ENCODE results near the gene LTBP1. TPM values are rescaled to one million over a fixed set of nuclear protein-coding genes. Genes with fewer than 3 reads are reported as not detected.

LTBP1 gene
- total RNA-seq, 1 donor from 2014 or later = 22.1 TPM

DNA sequence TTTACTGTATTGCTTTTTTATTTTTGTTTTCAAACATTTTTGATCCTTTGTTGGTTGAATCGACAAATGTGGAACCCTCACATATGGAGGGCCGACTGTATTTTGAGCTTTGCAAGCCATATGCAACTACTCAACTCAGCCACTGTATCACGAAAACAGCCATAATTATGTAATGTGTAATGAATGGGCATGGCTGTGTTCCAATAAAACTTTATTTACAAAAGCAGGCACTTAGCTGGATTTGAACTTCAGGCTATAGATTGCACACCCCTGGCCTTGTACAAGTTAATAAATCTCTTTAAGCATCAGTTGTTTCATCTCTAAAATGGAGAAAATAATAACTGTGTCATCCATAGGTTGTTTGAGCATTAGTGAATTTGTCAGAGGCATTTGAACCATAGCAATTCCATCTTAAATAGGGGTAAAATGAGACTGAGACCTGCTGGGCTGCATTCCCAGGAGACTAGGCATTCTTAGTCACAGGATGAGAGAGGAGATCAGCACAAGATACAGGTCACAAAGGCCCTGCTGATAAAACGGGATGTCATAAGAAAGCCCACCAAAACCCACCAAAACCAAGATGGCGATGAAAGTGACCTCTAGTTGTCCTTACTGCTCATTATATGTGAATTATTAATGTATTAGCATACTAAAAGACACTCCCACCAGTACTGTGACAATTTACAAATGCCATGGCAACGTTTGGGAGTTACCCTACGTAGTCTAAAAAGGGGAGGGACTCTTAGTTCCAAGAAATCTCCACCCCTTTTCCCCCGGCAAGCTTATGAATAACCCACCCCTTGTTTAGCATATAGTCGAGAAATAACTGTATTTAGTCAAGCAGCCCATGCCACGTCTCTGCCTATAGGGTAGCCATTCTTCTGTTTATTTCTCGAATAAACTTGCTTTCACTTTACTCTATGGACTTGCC is 13.7 kb upstream of the LTBP1 start:
- DNase-seq (ENCODE audit: low read depth in 2 of 2) = no peak

DNA sequence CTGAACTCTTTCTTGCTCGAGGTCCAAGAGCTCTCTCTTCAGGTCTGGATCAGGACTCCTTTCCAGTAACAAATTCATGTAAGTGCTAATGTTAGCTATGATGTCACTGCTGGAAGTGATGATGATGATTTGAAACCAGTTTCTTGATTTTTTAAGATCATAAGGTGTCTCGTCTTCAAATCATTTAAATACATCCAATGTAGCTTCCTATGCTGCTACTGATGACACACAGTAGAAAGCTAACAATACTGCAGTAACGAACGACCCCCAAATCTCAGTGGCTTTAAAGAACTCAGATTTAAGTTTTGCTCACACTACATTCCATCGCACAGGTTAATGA is 13.0 kb upstream of the LTBP1 start:
- DNase-seq (ENCODE audit: low read depth in 2 of 2) = no peak

DNA sequence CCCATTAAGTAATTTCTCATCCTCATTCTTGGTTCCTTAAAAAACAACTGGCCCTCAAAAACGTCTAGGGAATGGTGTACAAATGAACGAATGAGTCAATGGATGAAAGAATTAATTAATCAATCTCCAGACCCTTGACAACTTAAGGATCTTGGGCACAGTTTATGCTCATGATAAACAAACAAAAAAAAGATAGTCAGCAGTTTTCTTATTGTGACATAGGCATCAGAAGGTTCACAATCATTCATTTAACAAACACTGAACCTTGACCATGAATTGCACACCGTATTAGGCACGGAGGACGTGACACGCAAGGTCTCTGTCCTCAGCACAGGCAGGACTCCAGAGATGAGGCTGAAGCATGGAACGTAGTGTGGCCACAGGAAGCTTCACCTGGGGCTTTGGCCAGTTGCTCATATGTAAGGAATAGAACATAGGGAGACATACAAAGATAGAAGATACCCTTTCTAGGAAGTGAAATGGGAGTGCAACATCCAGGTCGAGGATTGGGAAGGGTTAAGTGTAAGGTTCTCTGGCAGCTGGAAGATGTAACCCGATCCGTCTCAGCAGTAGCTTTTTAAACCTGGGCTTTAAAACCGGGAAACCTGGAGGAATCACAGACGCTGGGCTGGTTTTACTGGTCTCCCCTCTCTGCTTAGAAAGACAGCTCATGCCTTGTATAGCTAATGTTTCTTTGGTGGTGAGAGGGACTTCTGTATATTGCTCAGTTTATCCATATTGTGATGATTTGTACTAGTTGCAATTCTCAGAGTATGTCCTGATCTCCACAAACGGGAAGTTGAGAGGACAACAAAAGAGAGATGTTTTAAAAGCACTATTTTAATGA is 8.9 kb upstream of the LTBP1 start:
- DNase-seq (ENCODE audit: low read depth in 2 of 2) = peak in 1 of 2 donors; percentile 5

DNA sequence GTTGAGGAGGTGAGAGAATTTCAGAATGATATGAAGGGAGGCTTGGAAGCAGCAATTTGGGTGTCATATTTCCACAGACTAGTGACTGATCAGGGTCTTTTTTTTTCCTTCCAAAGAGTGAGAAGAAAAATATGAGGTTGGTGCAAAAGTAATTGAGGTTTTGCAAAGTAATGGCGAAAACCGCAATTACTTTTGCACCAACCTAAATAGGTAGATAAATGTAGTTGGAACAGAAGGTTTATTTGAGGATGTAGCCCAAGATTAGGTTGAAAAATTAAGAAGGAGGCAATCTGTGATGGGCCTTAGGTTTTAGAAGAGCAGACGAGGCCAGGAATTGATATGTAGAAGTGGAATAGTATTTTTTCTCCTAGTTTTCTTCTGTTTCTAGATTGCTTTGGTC is 7.8 kb upstream of the LTBP1 start:
- DNase-seq (ENCODE audit: low read depth in 2 of 2) = no peak

DNA sequence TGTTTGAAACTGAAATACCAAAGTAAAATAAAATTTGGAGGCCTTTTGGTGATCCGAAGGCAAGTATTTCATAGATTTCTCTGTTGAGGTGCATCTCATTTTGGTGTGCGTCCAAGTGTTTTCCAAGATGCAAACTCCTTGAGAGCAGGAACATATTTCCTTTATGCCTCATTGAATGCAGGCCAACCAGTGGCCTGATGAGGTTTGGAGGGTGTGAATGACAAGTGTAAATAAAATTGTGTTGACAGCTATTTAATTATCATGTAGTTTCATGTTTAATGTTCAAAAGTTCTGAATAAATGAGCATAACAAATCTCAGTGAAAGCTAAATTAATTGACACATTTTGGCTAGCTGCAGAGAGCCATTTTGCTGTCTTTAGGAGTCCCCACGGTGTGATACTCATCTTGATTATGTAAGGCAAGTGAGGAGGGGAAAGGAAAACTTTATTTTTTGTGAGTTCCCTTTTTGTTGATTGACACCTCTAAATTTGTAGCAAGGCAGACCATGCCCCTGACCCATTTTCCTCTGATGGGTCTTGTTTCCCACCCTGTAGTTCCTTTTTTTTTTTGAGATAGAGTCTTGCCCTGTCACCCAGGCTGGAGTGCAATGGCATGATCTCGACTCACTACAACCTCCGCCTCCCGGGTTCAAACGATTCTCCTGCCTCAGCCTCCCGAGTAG is 6.3 kb upstream of the LTBP1 start:
- no peak for DNase-seq (ENCODE audit: low read depth in 2 of 2)

DNA sequence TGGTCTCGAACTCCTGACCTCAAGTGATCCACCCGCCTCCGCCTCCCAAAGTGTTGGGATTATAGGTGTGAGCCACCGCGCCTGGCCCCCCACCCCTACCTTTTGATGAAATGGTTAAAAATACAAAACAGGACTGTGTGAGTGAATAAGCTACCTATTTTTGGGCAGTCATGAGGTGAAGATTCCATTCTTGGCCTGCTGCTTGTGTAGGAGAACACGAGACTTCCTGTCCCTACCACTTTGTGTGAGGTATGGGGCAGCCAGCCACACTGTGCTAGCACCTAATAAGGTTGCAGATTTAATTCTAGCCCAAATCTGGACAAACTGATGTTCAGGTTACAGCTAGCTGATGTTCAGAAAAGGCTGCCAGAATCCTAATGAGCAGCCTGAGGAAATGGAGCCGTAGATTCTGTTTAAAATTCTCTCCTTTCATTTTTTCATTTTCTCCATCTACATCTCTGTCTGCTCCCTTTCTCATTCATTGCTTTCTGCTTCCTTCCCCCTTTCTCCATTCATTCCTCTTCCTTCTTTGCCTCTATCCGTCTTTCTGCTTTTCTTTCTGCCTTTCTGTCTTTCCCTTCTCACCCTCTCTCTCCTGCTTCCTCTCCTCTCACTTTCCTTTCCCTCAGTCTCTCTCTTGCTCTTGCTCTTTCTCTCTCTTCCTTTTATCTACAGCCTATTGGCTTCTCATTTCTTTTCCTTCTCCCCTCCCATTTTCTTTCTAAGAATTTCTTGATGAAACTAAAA is 4.6 kb upstream of the LTBP1 start:
- no peak for DNase-seq (ENCODE audit: low read depth in 2 of 2)

DNA sequence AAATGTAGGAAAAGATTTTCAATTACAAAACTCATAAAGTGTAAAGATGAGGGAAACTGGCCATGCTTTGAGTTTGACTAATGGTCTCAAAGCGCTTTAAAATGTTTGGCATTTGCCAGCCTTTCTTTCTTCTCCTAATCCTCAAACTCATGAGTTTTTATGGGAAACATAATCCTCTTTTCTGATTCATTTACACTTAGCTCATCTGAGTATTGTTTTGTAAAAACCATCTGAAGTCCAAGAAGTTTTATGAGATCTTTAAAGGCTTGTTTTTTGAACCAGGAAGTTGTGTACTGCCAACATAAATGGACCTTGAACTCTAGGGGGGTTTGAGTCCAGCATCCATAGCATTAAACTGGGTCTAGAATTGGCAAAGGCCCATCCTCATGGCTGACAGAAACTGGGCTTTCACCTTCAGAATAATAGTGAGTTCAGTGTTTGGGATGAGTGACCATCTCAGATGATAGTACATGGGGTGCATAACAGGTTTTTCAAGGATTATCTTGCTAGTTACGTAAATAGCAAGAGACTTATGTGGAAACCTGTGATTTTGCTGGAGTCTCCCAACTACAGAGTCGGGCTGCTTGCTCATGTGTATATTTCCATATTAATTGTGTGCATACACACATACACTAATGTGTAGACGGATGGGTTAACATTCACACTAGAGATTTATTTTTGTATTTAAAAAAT is 3.8 kb upstream of the LTBP1 start:
- peak in 1 of 2 donors; percentile 24 for DNase-seq (ENCODE audit: low read depth in 2 of 2)

DNA sequence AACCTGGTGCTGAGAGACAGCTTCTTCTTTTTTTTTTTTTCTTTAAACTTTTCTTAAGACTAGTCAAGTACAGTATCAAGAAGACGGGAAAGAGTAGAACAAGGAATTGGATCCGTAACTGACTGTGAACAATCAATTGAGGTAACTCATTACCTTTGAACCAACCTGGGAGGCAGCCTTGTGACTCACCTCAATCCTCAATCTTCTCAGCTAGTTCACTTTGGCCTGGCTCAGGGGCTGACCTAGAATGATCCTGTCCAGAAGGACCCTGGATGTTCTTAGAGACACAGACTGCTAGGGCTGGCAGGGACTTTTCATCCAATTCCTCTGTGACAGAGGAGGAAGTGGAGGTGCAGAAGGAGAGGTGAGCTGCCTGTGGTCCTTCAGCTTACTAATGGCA is 1.5 kb upstream of the LTBP1 start:
- DNase-seq (ENCODE audit: low read depth in 2 of 2) = no peak

DNA sequence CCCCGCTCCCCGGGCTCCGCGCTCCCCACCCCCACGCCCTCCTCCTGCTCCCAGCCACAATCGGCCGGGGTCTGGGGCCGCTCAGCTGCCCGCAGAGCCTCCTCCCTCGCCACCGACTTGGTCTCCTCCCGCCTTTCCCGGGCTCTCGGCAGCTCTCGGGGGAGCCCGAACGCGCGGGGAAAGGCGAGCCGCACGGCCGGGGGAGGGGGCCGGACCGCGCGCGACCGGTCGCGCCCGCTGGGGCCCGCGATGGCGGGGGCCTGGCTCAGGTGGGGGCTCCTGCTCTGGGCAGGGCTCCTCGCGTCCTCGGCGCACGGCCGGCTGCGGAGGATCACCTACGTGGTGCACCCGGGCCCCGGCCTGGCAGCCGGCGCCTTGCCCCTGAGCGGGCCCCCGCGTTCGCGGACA is 327 bp downstream of the LTBP1 start:
- peak in 1 of 2 donors; percentile 12 for DNase-seq (ENCODE audit: low read depth in 2 of 2)

DNA sequence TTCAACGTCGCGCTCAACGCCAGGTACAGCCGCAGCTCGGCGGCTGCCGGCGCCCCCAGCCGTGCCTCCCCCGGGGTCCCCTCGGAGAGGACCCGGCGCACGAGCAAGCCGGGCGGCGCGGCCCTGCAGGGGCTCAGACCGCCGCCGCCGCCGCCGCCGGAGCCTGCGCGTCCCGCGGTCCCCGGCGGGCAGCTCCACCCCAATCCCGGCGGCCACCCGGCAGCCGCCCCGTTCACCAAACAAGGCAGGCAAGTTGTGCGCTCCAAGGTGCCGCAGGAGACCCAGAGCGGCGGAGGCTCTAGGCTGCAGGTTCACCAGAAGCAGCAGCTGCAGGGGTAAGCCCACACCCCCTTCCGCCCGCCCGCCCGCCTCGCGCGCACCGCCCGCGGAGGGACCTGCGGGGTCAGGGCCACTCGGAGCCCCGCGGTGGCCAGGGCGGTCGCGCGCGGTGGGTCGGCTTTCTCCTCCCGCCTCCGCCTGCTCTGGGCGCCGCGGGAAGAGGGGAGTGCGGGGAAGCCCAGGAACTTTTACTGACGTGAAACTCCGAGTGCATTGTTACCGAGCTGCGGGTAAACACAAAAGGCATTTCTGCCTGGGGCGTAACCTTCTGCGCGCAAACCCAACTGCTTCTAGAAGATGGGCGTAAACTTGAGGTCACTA is 861 bp downstream of the LTBP1 start:
- peak in 1 of 2 donors; percentile 47 for DNase-seq (ENCODE audit: low read depth in 2 of 2)

DNA sequence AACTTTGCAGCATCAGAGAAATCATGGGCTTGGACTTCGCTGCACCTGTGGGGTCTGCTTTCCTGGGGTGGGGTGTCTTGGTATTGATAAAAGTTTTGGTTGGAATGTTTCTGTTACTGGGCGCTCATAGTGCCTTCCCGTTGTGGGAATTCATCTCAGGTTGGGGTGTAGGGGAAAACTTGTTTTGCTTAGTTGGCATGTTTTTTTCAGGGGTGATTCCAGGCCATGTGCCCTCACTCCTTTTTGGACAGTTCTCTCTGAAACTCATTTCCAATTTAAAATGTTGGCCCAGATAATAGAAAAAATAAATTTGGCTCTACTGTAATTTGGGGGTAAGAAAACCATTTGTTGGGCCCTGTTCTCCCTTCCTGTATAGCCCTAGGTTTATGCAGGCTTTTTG is 1.5 kb downstream of the LTBP1 start:
- no peak for DNase-seq (ENCODE audit: low read depth in 2 of 2)

DNA sequence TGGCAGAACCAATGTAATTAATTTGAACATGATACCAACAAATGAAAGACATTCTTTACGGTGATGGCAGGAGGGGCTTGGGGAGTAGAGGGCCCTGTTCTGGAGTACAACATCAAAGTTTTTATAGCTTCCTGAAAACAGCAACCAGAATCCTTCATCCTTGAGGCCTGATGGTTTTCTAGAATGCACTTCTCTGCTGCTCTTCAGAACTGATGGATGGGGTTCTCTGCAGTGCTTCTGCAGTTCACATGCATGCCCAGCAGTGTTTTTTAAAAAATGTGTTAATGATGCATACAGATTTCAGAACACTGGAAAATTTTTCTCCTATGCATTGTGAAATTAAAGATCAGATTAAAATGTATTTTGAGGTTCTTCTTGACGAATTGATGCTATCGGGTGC is 2.5 kb downstream of the LTBP1 start:
- no peak for DNase-seq (ENCODE audit: low read depth in 2 of 2)

DNA sequence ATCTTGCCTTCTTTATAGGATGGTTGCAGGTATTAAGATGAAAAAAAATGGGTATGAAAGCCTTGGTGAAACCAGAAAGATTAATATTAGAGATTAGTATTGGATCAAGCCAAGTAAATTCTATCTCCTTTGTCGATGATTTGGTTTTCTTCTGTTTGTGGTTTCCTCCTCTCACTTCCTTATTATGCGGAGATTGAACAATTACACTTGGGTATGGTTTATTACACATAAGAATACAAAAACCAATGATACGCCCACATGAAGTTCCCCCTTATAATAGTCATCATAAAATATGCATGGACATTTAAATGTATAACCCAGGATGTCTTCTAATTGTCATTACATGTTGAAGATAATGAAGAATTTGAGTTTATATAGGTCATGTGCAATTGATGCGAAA is 4.9 kb downstream of the LTBP1 start:
- no peak for DNase-seq (ENCODE audit: low read depth in 2 of 2)

DNA sequence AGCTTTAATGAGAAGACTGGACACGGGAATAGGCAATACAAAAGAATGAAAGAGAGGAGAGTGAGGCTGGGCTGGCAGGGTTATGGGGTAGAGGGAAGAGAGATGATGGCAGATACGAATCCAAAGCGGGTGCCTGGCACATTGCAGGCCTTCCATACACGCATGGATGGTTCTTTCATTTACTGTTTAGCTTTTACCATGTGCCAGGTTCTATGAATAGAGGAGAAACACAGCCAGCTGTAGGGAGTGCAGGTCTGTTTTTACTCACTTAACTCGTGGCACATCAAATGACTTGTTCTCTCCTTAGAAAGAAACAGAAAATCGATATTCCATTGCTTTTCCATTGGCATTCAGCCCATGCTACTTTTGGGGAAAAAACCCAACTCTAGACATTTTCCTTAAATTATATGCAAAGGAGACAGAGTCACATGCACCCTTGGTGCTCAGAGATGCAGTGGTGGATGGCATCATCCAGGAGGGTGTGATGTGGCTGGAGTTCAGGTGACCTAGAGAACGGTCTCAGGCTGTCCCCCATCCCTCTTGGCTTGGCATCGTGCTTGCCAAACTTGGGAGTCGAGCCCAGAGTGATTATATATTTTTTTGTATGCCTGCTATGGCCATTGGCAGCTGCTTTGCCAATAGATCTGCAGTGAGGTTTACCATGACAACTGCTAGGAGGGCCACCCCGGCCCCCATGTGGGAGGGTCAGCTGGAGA is 6.2 kb downstream of the LTBP1 start:
- no peak for DNase-seq (ENCODE audit: low read depth in 2 of 2)

DNA sequence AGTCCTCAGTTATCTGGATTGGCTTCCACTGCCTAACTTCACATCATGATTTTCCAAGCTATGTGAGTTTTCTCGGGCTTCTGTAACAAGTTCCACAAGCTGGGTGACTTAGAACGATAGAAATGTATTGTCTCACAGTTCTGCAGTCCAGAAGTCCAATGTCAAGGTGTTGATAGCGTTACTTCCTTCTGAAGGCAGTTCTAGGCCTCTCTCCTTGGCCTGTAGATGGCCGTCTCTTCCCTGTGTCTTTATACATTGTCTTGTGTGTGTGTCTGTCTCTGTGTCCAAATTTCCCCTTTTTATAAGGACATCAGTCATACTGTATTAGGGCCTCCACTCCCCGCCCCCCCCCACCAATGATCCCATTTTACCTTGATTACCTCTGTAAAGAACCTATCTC is 7.5 kb downstream of the LTBP1 start:
- DNase-seq (ENCODE audit: low read depth in 2 of 2) = no peak

DNA sequence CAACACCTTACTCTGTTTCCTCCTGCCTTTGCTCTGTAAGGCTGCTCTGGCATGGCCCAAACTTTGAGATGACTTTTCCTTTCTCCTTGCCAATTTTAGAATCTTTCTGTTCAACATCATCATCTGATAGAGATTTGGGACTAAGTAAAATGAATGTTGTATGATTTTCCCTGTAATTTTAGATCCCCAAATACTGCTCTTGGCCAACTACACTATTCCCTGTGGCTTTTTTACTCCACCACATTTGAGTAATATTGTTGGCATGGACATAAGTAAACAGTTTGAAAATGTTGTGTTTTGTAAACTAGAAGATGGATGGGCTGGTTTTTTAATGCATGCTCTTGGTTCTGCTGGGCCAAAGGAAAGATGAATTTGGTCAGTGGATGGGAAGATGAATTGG is 12.1 kb downstream of the LTBP1 start:
- no peak for DNase-seq (ENCODE audit: low read depth in 2 of 2)

DNA sequence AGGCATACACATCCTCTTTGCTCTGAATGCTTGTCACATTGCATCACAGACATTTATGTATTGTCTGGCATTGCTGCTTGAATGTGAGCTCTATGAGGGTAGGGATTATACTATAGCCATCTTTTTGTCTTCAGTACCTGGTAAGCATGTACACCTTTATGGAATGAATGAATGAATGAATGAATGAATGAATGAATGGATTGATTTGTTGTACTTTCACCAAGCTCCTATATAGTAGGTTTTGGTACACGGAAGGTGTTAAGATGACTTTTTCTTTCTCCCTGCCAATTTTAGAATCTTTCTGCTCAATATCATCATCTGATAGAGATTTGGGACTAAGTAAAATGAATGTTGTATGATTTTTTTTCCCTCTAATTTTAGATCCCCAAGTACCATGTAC is 13.5 kb downstream of the LTBP1 start:
- DNase-seq (ENCODE audit: low read depth in 2 of 2) = no peak

DNA sequence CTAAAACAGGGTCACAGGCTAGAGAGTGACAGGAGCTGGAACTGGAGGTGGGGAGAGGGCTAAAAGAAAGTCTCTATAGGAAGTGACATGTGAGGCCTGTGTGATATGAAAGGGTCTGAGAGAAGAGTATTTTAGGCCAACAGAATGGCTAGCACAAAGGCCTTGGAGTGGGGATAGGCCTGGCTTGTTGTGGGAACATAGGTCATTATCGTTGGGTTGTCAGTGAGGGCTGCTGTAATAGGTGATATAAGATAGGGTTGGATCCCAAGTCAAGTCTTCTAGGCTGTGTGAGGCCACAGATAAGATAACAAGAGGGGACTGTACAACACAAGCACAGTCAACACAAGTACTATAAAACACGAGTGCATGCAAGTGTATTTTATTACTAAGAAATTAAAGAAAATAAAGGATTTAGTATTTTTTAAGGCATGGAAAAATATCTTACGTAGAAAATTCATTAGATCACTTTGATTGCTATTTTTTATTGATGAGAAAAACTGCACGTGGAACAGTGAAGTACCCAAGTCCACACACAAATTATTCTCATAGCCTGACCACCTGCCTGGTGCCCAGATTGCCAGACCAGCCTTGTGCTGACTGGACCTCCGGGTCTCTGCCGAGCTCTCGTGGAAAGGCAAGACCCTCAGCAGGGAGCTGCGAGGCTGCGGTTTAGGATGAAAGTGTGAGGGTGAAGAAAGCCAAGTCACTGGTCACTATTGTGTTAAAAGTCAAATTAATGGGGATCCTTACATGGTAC is 14.1 kb downstream of the LTBP1 start:
- DNase-seq (ENCODE audit: low read depth in 2 of 2) = no peak

DNA sequence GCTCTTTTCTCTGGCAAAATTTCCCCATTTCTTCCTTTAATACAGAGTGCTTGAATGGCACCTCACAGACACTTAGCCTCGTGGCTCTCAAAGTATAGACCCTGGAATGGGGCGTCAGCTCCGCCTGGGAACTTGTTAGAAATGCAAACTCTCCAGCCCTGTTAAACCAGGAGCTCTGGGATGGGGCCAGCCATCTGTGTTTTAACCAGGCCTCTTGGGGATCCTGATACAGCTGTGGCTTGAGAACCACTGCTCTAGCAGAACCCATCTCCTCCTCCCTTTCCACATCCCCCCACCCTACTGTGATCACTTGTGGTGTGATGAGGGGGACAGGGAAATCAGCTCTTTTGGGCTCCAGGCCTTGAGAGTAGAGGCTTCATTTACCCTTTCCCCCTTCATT is 15.9 kb downstream of the LTBP1 start:
- DNase-seq (ENCODE audit: low read depth in 2 of 2) = no peak
